MM.1S (cell line): ENCODE results near the gene WDR37.

Source experiments
- CTCF ChIP-seq: fragments of 300-600 bp; sonication (generic); IDR thresholded peaks from 2 replicates; pipeline ENCODE4 v1.5.1; 2016; ENCODE audit warnings: antibody characterized with exemption, low read length, mixed read lengths
- EZH2phosphoT487 ChIP-seq: fragments of 300-600 bp; sonication (generic); IDR thresholded peaks from 2 replicates; pipeline ENCODE4 v1.6.1; 2018; ENCODE audit warnings: antibody characterized with exemption, low read length

GRCh38 chr10:1153805-1154351 lies 97.7 kb downstream of the WDR37 start:
- TF ChIP-seq CTCF: no peak
- no peak for TF ChIP-seq EZH2phosphoT487
